Tibial artery (tissue), 4 donors: ENCODE data around the gene NDUFC1.

ENCODE experiments used
- DNase-seq, 2 donors: peaks; one replicate each; pipeline ENCODE4 v3.0.0-alpha.2; 2019
- H3K27ac ChIP-seq, 2 donors: fragments of 200-600 bp; sonication (generic) in 1 of 2; 1 replicate in 1 of 2; 2 replicates in 1 of 2; pipeline ENCODE4 v1.5.1; 2018 to 2019; ENCODE audit warnings: mild to moderate bottlenecking in 1 of 2
- H3K27me3 ChIP-seq, 2 donors: fragments of 200-600 bp; sonication (generic) in 1 of 2; one replicate each; pipeline versions ENCODE4 v1.5.1 to v1.6.0; 2016 to 2019
- H3K36me3 ChIP-seq, 3 donors: fragments of 200-600 bp; sonication (generic) in 2 of 3; one replicate each; pipeline ENCODE4 v1.5.1; 2016 to 2019; ENCODE audit warnings: mild to moderate bottlenecking in 2 of 3
- H3K4me1 ChIP-seq, 4 donors: fragments of 200-600 bp; sonication (generic) in 2 of 4; 1 replicate in 3 of 4; 2 replicates in 1 of 4; pipeline ENCODE4 v1.5.1; 2016 to 2019
- H3K4me3 ChIP-seq, 2 donors: fragments of 200-600 bp; sonication (generic) in 1 of 2; 1 replicate in 1 of 2; 2 replicates in 1 of 2; pipeline ENCODE4 v1.5.1; 2018 to 2019; ENCODE audit warnings: mild to moderate bottlenecking in 2 of 2
- H3K9me3 ChIP-seq, 3 donors: fragments of 200-600 bp; sonication (generic) in 1 of 3; one replicate each; pipeline ENCODE4 v1.5.1; 2016 to 2019
- CTCF ChIP-seq, 2 experiments: fragments of 200-600 bp in 1 of 2; fragments of 450-650 bp in 1 of 2; IDR thresholded peaks; one replicate each; pipeline ENCODE4 v1.5.1; 2017 to 2019; ENCODE audit warnings: antibody characterized with exemption in 2 of 2, mild to moderate bottlenecking in 1 of 2, moderate library complexity in 1 of 2
- intact Hi-C: fragments of 100-400 bp; cut with DNase I; formaldehyde crosslinking; loops from one replicate; pipeline ENCODE4 v1.15.0; 2023; ENCODE audit warnings: low total_unique reads

The NDUFC1 gene

GRCh38 chr4:139273835-139274234, 28.4 kb downstream of the NDUFC1 start:
- Histone ChIP-seq H3K4me3 (no peak overlapping the region), H3K36me3 (no peaks in the 10 kb centered on the region), H3K4me1 (peaks cover 0 to under 1% (median 0%) of the 10 kb centered on the region in 4 donors), H3K27ac (no peak overlapping the region), H3K9me3 (no peaks in the 10 kb centered on the region), H3K27me3 (no peaks in the 10 kb centered on the region)
- no peak for DNase-seq
- no peak for TF ChIP-seq CTCF (IDR thresholded peaks at IDR 0.05)
- intact Hi-C loops: no loop called here

- no peak for TF ChIP-seq CTCF (IDR thresholded peaks at IDR 0.05)
- Histone ChIP-seq H3K27me3 (no peaks in the 10 kb centered on the region), H3K4me1 (no peaks in the 10 kb centered on the region), H3K36me3 (no peaks in the 10 kb centered on the region), H3K27ac (no peak overlapping the region), H3K4me3 (no peak overlapping the region), H3K9me3 (no peaks in the 10 kb centered on the region)
- DNase-seq: no peak
- intact Hi-C loops: loop anchor here (2.0 kb wide), 1 partner anchor 24 kb away; no protein-coding TSS in a partner anchor
These were observed 35.0 kb downstream of the NDUFC1 start for GRCh38 chr4:139267301-139267700.

GRCh38 chr4:139266583-139267257, 35.6 kb downstream of the NDUFC1 start:
- H3K4me3 ChIP-seq: peak overlapping the region; percentile 35 to 44
- DNase-seq: peak; percentile 70 to 76
- H3K27me3 ChIP-seq: no peaks in the 10 kb centered on the region
- no peaks in the 10 kb centered on the region for H3K9me3 ChIP-seq
- peak overlapping the region in 1 of 2 donors; percentile 1 for H3K27ac ChIP-seq
- no peak for TF ChIP-seq CTCF (IDR thresholded peaks at IDR 0.05)
- intact Hi-C loops: loop anchor here (2.0 kb wide), 1 partner anchor 24 kb away; no protein-coding TSS in a partner anchor
- no peaks in the 10 kb centered on the region for H3K36me3 ChIP-seq
- H3K4me1 ChIP-seq: no peaks in the 10 kb centered on the region

- intact Hi-C loops: loop anchor here (2.0 kb wide), 1 partner anchor 25 kb away; no protein-coding TSS in a partner anchor
- H3K4me3 ChIP-seq: peak overlapping the region; percentile 35 to 44
- DNase-seq: no peak
- H3K4me1 ChIP-seq: no peaks in the 10 kb centered on the region
- TF ChIP-seq CTCF (IDR thresholded peaks at IDR 0.05): no peak
- no peaks in the 10 kb centered on the region for H3K27me3 ChIP-seq
- peak overlapping the region in 1 of 2 donors; percentile 1 for H3K27ac ChIP-seq
- no peaks in the 10 kb centered on the region for H3K9me3 ChIP-seq
- no peaks in the 10 kb centered on the region for H3K36me3 ChIP-seq
These were observed 36.1 kb downstream of the NDUFC1 start for GRCh38 chr4:139266208-139266582.

- H3K27me3 ChIP-seq: no peaks in the 10 kb centered on the region
- no peak for DNase-seq
- H3K9me3 ChIP-seq: no peaks in the 10 kb centered on the region
- intact Hi-C loops: loop anchor here (2.0 kb wide), 1 partner anchor 25 kb away; no protein-coding TSS in a partner anchor
- H3K36me3 ChIP-seq: no peaks in the 10 kb centered on the region
- TF ChIP-seq CTCF (IDR thresholded peaks at IDR 0.05): no peak
- H3K4me3 ChIP-seq: no peak overlapping the region
- H3K4me1 ChIP-seq: no peaks in the 10 kb centered on the region
- no peak overlapping the region for H3K27ac ChIP-seq
These were observed 36.6 kb downstream of the NDUFC1 start for GRCh38 chr4:139265654-139266053.
